Body of pancreas (tissue), 4 donors: ENCODE measurements around the gene NOX3. TPM values are rescaled to one million over a fixed set of nuclear protein-coding genes. Genes with fewer than 3 reads are reported as not detected.

Experiments used
- ATAC-seq: fragments of 150-250 bp; one replicate; pipeline ENCODE4 v1.9.1; 2016
- DNase-seq, 4 donors: peaks; one replicate each; pipeline ENCODE4 v3.0.0-alpha.2; 2019
- H3K27ac ChIP-seq, 4 donors: fragments of 200-600 bp; sonication (generic); 1 replicate in 3 of 4; 2 replicates in 1 of 4; pipeline versions ENCODE4 v1.5.1 to v1.6.1; 2016 to 2019; ENCODE audit warnings: mild to moderate bottlenecking in 1 of 4, mixed read lengths in 1 of 4, moderate library complexity in 1 of 4
- H3K27me3 ChIP-seq, 2 donors: fragments of 200-600 bp; sonication (generic); one replicate each; pipeline ENCODE4 v1.6.0; 2016; ENCODE audit warnings: mild to moderate bottlenecking in 1 of 2
- H3K36me3 ChIP-seq, 2 donors: fragments of 200-600 bp; sonication (generic); replicated peaks in 1 of 2; 2 replicates each; pipeline ENCODE4 v1.5.1; 2016; ENCODE audit warnings: low read depth in 2 of 2; ENCODE audit not compliant: insufficient read depth in 1 of 2
- H3K4me1 ChIP-seq: fragments of 200-600 bp; sonication (generic); one replicate; pipeline ENCODE4 v1.6.0; 2016
- H3K4me3 ChIP-seq, 2 donors: fragments of 200-600 bp; sonication (generic); 1 replicate in 1 of 2; 2 replicates in 1 of 2; pipeline ENCODE4 v1.5.1; 2016 to 2019
- H3K9me3 ChIP-seq, 3 donors: fragments of 200-600 bp; sonication (generic); 1 replicate in 2 of 3; 2 replicates in 1 of 3; pipeline ENCODE4 v1.5.1; 2016
- POLR2A ChIP-seq, 3 donors: fragments of 450-650 bp; IDR thresholded peaks; one replicate each; pipeline ENCODE4 v1.6.1; 2016; ENCODE audit warnings: antibody characterized with exemption in 3 of 3, mild to moderate bottlenecking in 2 of 3
- WGBS, 2 donors: methylation state at CpG; one replicate each; pipeline ENCODE4 v1.1.5; 2017; 5-methylcytosine and 5-hydroxymethylcytosine counted together
- intact Hi-C: fragments of 100-400 bp; cut with DNase I; formaldehyde crosslinking; loops from one replicate; pipeline ENCODE4 v1.15.1; 2023
- total RNA-seq, 2 donors: library from RNA; depleted of rRNA; stranded (reverse); fragments of >200 nt; gene quantifications; one replicate each; pipeline ENCODE4 v1.1.0, GENCODE V29; 2016
- TF ChIP-seq, protein P1 (sequence below), 7 experiments: fragments of 450-650 bp in 4 of 7; fragments of 200-600 bp in 3 of 7; sonication (generic) in 3 of 7; IDR thresholded peaks; one replicate each; pipeline ENCODE4 v1.5.1; 2016 to 2019; ENCODE audit warnings: antibody characterized with exemption in 7 of 7

NOX3 gene
- total RNA-seq, 2 donors from 2014 or later = not detected

DNA sequence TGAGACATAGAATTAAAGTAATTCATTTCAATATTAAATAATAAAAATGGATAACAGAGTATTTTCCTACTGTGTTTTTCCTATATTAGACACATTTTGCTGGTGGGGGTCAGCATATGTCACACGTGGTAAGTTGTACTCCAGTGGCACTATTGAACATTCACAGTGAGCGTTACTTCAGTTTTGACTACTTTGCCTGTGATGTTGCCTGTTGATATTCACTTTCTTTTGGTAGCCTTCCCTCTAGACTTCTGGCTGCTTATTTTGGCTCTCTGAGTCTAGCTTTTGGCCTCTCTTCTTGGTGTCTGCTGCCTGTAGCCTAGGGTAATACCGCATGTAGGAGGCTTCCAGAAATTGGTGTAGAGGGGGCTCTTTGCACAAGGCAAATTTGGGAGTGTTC lies 76.9 kb downstream of the NOX3 start:
- H3K9me3 ChIP-seq = no peaks in the 10 kb centered on the region
- no peak for ATAC-seq
- no peak overlapping the region for H3K4me3 ChIP-seq
- H3K4me1 ChIP-seq = no peaks in the 10 kb centered on the region
- intact Hi-C loops = no loop called here
- no peaks in the 10 kb centered on the region for H3K27me3 ChIP-seq
- no peak overlapping the region for H3K27ac ChIP-seq
- no peaks in the 10 kb centered on the region for H3K36me3 ChIP-seq
- WGBS, 2 donors = 76 to 88% methylated on average over 3 of the region's 3 CpGs
- DNase-seq = no peak
- TF ChIP-seq POLR2A (IDR thresholded peaks at IDR 0.05) = no peak
- TF ChIP-seq, protein P1, sequence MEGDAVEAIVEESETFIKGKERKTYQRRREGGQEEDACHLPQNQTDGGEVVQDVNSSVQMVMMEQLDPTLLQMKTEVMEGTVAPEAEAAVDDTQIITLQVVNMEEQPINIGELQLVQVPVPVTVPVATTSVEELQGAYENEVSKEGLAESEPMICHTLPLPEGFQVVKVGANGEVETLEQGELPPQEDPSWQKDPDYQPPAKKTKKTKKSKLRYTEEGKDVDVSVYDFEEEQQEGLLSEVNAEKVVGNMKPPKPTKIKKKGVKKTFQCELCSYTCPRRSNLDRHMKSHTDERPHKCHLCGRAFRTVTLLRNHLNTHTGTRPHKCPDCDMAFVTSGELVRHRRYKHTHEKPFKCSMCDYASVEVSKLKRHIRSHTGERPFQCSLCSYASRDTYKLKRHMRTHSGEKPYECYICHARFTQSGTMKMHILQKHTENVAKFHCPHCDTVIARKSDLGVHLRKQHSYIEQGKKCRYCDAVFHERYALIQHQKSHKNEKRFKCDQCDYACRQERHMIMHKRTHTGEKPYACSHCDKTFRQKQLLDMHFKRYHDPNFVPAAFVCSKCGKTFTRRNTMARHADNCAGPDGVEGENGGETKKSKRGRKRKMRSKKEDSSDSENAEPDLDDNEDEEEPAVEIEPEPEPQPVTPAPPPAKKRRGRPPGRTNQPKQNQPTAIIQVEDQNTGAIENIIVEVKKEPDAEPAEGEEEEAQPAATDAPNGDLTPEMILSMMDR (IDR thresholded peaks at IDR 0.05) = no peak

DNA sequence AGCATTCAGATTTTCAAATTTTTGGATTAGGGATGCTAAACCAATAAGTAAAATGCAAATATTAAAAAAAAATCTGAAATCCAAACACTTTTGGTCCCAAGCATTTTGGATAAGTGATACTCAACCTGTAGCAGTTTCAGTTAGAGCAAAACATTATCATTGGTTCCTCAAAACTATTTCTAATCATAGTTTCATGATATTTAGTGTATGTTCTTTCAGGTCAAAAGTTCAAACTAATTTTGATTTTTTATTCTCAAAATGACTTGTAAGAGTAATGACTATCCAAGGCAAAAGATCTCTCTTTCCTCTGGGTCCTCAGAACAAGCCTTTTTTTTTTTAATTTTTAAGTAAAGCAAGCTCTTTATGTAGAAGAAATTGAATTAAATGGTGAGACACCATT lies 77.4 kb downstream of the NOX3 start:
- Histone ChIP-seq H3K4me1 (no peaks in the 10 kb centered on the region), H3K9me3 (no peaks in the 10 kb centered on the region), H3K4me3 (no peak overlapping the region), H3K36me3 (no peaks in the 10 kb centered on the region), H3K27ac (no peak overlapping the region), H3K27me3 (no peaks in the 10 kb centered on the region)
- ATAC-seq (no peak), DNase-seq (no peak)
- TF ChIP-seq, protein P1 (IDR thresholded peaks at IDR 0.05) = no peak
- no peak for TF ChIP-seq POLR2A (IDR thresholded peaks at IDR 0.05)
- intact Hi-C loops = no loop called here

DNA sequence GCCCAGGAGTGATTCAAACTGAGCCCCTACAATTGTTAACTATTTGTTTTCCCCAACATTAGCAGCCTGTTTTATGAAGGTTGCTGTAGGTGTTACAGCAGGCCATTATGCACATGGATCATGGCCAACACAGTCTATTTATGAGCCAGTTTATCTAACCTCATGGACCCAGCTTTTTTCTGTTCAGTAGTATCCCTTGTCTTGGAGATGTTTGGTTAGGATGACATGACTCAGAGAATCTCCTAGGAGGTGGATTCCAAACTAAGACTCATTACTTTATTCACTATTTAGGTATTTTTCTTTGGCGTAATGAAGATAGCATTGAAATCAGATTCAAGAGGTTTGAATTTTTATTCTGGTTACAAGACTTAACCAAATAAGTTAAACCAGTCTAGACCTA lies 78.6 kb downstream of the NOX3 start:
- ATAC-seq (no peak), DNase-seq (no peak)
- Histone ChIP-seq H3K4me1 (no peaks in the 10 kb centered on the region), H3K9me3 (no peaks in the 10 kb centered on the region), H3K4me3 (no peak overlapping the region), H3K27me3 (no peaks in the 10 kb centered on the region), H3K36me3 (no peaks in the 10 kb centered on the region), H3K27ac (no peak overlapping the region)
- no peak for TF ChIP-seq POLR2A (IDR thresholded peaks at IDR 0.05)
- TF ChIP-seq, protein P1 (IDR thresholded peaks at IDR 0.05) = no peak
- intact Hi-C loops = no loop called here
- WGBS, 2 donors = 86 to 93% methylated on average over 1 of the region's 1 CpG

DNA sequence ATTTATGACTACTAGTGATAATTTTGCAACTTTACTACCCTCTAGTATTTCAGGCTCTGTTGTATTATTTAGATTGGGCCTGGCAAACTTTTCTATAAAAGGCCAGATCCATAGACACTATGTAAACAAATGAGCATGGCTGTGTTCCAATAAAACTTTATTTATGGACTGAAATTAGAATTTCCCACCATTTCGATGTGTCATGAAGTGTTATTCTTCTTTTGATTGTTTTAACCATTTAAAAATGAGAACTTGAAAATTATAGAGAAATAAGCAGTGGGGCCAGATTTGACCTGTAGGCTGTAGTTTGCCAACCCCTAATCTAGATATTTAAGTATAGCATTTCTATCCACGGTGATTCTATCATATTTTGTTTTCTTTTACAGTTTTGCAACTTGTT lies 79.8 kb downstream of the NOX3 start:
- no peak overlapping the region for H3K4me3 ChIP-seq
- no peaks in the 10 kb centered on the region for H3K36me3 ChIP-seq
- TF ChIP-seq, protein P1 (IDR thresholded peaks at IDR 0.05) = no peak
- no peak for TF ChIP-seq POLR2A (IDR thresholded peaks at IDR 0.05)
- H3K27ac ChIP-seq = no peak overlapping the region
- intact Hi-C loops = no loop called here
- H3K27me3 ChIP-seq = no peaks in the 10 kb centered on the region
- no peak for DNase-seq
- 63 to 70% methylated on average over 2 of the region's 2 CpGs for WGBS, 2 donors
- ATAC-seq = no peak
- H3K4me1 ChIP-seq = no peaks in the 10 kb centered on the region
- H3K9me3 ChIP-seq = no peaks in the 10 kb centered on the region

DNA sequence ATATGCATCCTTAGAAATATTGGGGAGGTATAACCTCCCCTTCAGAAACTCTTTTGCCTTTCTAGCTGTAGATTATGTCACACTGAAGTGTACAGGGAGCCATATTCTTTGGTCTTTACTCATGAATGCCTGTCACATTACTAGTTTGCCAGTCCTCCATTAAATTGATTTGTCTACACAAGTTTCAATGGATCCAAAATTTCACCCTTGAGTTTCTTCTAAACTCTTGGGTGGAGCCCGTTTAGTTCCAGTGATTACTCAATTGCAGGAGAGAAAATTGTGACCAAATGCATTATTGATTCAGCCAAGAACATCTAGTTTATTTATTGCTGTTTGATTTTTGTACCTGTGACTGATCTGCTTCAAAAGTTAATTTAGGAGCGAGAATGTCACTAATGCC lies 81.0 kb downstream of the NOX3 start:
- H3K27me3 ChIP-seq = no peaks in the 10 kb centered on the region
- no peak overlapping the region for H3K4me3 ChIP-seq
- no peak for ATAC-seq
- H3K27ac ChIP-seq = no peak overlapping the region
- WGBS, 2 donors = 24 to 30% methylated on average over 2 of the region's 2 CpGs
- intact Hi-C loops = no loop called here
- no peak for DNase-seq
- TF ChIP-seq POLR2A (IDR thresholded peaks at IDR 0.05) = no peak
- TF ChIP-seq, protein P1 (IDR thresholded peaks at IDR 0.05) = no peak
- H3K36me3 ChIP-seq = no peaks in the 10 kb centered on the region
- no peaks in the 10 kb centered on the region for H3K4me1 ChIP-seq
- H3K9me3 ChIP-seq = no peaks in the 10 kb centered on the region
